Esophagus (tissue), 2 donors: ENCODE data around the gene PGAM5. TPM values are rescaled to one million over a fixed set of nuclear protein-coding genes. Genes with fewer than 3 reads are reported as not detected.

Experiments used
- H3K27ac ChIP-seq, 2 donors: one replicate each; pipeline ENCODE4 v1.5.1; 2013; ENCODE audit warnings: low read depth in 2 of 2, mild to moderate bottlenecking in 2 of 2, inconsistent platforms in 1 of 2, low read length in 1 of 2, moderate library complexity in 1 of 2
- H3K27me3 ChIP-seq, 2 donors: one replicate each; pipeline ENCODE4 v1.6.1; 2013; ENCODE audit warnings: low read length in 2 of 2, control low read depth in 1 of 2, mild to moderate bottlenecking in 1 of 2; ENCODE audit not compliant: insufficient read depth in 2 of 2, control insufficient read depth in 1 of 2
- H3K36me3 ChIP-seq, 2 donors: one replicate each; pipeline ENCODE4 v1.6.1; 2013; ENCODE audit warnings: low read length in 1 of 2; ENCODE audit not compliant: control insufficient read depth in 2 of 2, insufficient read depth in 2 of 2
- H3K4me1 ChIP-seq, 2 donors: one replicate each; pipeline ENCODE4 v1.6.1; 2013; ENCODE audit warnings: low read length in 1 of 2; ENCODE audit not compliant: control insufficient read depth in 2 of 2, insufficient read depth in 2 of 2
- H3K4me3 ChIP-seq, 2 donors: one replicate each; pipeline ENCODE4 v1.5.1; 2013; ENCODE audit warnings: low read length in 2 of 2, mild to moderate bottlenecking in 2 of 2, low read depth in 1 of 2, moderate library complexity in 1 of 2
- H3K9me3 ChIP-seq, 2 donors: one replicate each; pipeline ENCODE4 v1.6.1; 2013; ENCODE audit warnings: mild to moderate bottlenecking in 2 of 2, low read depth in 1 of 2, low read length in 1 of 2, moderate library complexity in 1 of 2; ENCODE audit not compliant: control insufficient read depth in 2 of 2, insufficient read depth in 1 of 2
- WGBS, 2 donors: extraction: QIAGEN DNeasy Blood & Tissue Kit; methylation state at CpG; one replicate each; pipeline ENCODE4 v1.1.7; 2013; 5-methylcytosine and 5-hydroxymethylcytosine counted together
- polyA plus RNA-seq, 2 donors: library from polyadenylated mRNA; stranded (reverse); fragments of 200-250 nt; gene quantifications; one replicate each; pipeline ENCODE4 v1.2.3, GENCODE V29; 2013
- donor health status: healthy with polysubstance abuse.
- donor health status: Bipolar disorder and iron deficiency.

PGAM5 gene
- polyA plus RNA-seq, 2 donors: 19.1 to 20.5 TPM

GRCh38 chr12:132717531-132718387, 7.1 kb downstream of the PGAM5 start:
- no peaks in the 10 kb centered on the region for H3K27me3 ChIP-seq
- no peaks in the 10 kb centered on the region for H3K9me3 ChIP-seq
- no peak overlapping the region for H3K27ac ChIP-seq
- 95 to 96% methylated on average over 59 to 61 of the region's 61 CpGs for WGBS, 2 donors
- no peak overlapping the region for H3K4me3 ChIP-seq
- peaks cover 0 to 44% of the 10 kb centered on the region in 2 donors for H3K36me3 ChIP-seq
- H3K4me1 ChIP-seq: no peaks in the 10 kb centered on the region

- 91% methylated on average over 19 to 21 of the region's 21 CpGs for WGBS, 2 donors
- Histone ChIP-seq H3K4me3 (no peak overlapping the region), H3K27me3 (no peaks in the 10 kb centered on the region), H3K27ac (no peak overlapping the region), H3K9me3 (no peaks in the 10 kb centered on the region), H3K4me1 (no peaks in the 10 kb centered on the region), H3K36me3 (peaks cover 4 to 52% of the 10 kb centered on the region in 2 donors)
Measured at GRCh38 chr12:132718644-132719043, 8.0 kb downstream of the PGAM5 start.

- Histone ChIP-seq H3K36me3 (peaks cover 7 to 53% of the 10 kb centered on the region in 2 donors), H3K4me3 (no peak overlapping the region), H3K4me1 (no peaks in the 10 kb centered on the region), H3K27ac (no peak overlapping the region), H3K27me3 (no peaks in the 10 kb centered on the region), H3K9me3 (no peaks in the 10 kb centered on the region)
- WGBS, 2 donors: 86 to 92% methylated on average over 31 of the region's 31 CpGs
Measured at GRCh38 chr12:132719141-132719953, 8.7 kb downstream of the PGAM5 start.

DNA sequence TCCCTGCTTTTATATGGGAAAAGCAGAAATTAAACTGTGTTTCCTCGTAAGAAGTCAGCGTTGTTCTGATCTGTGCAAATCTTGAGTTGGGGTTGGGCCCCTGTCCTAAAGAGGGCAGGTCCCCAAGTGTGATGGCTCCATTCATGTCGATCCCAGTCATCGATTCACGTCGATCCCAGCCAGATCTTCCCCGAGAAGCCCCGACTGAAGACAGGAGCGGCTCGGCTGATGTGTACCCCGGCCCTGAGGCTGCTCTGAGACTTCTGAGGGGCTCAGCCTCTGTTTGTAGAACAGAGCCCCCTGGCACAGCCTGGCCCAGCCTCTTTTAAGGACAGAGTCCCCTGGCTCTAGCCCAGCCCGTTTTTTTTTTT, 9.3 kb downstream of the PGAM5 start:
- peaks cover 10 to 52% of the 10 kb centered on the region in 2 donors for H3K36me3 ChIP-seq
- H3K4me3 ChIP-seq: no peak overlapping the region

DNA sequence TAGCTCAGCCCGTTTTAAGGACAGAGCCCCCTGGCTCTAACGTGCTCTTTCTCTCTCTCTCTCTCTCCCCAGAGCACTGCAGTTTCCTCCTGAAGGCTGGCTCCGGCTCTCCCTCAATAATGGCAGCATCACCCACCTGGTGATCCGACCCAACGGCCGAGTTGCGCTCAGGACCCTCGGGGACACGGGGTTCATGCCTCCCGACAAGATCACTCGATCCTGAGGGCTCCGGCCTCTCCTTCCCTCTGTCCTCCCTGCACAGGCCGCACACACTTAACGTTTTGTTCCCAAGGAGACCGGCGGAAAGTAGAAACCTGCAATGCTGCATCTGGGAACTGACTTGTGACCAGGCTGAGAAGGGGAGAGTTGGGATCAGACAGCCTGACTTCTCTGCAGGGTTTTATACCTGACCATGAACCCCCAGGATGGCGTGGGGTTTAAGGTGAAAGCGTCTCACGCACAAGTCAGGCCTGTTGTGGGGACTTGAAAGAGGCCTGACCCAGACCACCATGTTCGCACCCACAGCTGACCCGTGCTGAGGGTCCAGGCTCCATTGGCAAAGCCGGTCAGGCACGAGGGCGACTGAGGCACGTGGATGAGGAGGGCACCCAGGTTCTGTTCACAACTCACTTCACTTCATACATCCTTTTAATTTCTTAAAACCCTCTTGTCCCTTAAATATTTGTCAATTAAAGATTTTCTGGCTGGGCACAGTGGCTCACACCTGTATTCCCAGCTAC, 10.1 kb downstream of the PGAM5 start:
- Histone ChIP-seq H3K36me3 (peaks cover 14 to 53% of the 10 kb centered on the region in 2 donors), H3K27me3 (no peaks in the 10 kb centered on the region), H3K4me3 (no peak overlapping the region), H3K4me1 (no peaks in the 10 kb centered on the region), H3K27ac (no peak overlapping the region), H3K9me3 (no peaks in the 10 kb centered on the region)
- 92 to 94% methylated on average over 25 of the region's 25 CpGs for WGBS, 2 donors

More for the DNA sequence above, 9.3 kb downstream of the PGAM5 start:
- H3K9me3 ChIP-seq: no peaks in the 10 kb centered on the region
- H3K27ac ChIP-seq: no peak overlapping the region
- H3K4me1 ChIP-seq: no peaks in the 10 kb centered on the region
- no peaks in the 10 kb centered on the region for H3K27me3 ChIP-seq
- WGBS, 2 donors: 91 to 93% methylated on average over 12 of the region's 12 CpGs

- WGBS, 2 donors: 89 to 90% methylated on average over 30 of the region's 30 CpGs
- Histone ChIP-seq H3K36me3 (peaks cover 20 to 57% of the 10 kb centered on the region in 2 donors), H3K27me3 (no peaks in the 10 kb centered on the region), H3K4me1 (no peaks in the 10 kb centered on the region), H3K4me3 (no peak overlapping the region), H3K27ac (no peak overlapping the region), H3K9me3 (no peaks in the 10 kb centered on the region)
Measured at GRCh38 chr12:132723015-132723763, 12.5 kb downstream of the PGAM5 start.

GRCh38 chr12:132723764-132724140, 13.1 kb downstream of the PGAM5 start:
- Histone ChIP-seq H3K27ac (no peak overlapping the region), H3K36me3 (peaks cover 22 to 59% of the 10 kb centered on the region in 2 donors), H3K27me3 (no peaks in the 10 kb centered on the region), H3K9me3 (no peaks in the 10 kb centered on the region), H3K4me3 (no peak overlapping the region), H3K4me1 (no peaks in the 10 kb centered on the region)
- WGBS, 2 donors: 92 to 93% methylated on average over 2 of the region's 2 CpGs

DNA sequence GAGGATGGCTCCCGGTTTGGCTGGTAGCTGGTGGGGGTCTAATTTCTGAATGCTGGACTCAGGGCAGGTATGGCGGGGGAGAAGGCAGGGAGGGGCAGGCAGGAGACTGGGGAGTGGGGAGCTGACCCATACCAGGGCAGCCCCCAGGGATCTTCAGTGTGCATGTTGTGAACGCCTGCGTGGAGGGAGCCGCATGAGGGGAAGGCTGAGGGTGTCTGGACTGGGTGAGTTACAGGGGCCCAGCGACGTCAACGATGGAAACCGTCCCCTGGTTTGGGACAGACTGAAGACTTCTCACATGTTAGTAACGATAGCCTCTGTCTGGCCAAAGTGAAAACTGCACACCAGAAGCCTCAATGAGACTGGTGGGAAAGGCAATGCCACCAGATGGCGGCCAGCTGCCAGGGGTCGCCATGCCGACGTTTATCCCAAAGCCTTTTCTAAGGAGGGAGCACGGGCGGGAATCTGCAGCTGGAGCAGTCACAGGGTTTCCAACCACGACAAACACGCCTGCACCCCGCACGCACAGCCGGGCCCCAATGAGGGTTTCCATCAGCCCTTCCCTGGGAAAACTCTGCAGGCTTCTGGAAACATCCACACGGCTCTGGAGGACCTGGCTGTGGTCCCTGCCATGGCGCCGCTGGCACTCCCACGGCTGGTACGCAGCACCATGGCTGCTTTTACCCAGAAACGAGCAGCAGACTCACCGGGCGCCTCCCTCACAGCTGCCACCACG, 14.0 kb downstream of the PGAM5 start:
- 85 to 86% methylated on average over 30 of the region's 30 CpGs for WGBS, 2 donors
- Histone ChIP-seq H3K4me1 (no peaks in the 10 kb centered on the region), H3K36me3 (peaks cover 22 to 52% of the 10 kb centered on the region in 2 donors), H3K9me3 (no peaks in the 10 kb centered on the region), H3K27me3 (no peaks in the 10 kb centered on the region), H3K4me3 (no peak overlapping the region), H3K27ac (no peak overlapping the region)
